Liver (tissue), 3 donors: ENCODE results near the gene PODNL1.

Experiments
- EGR1 ChIP-seq, 2 donors: IDR thresholded peaks; 2 replicates each; pipeline ENCODE4 v1.6.1; 2016 to 2018; ENCODE audit warnings: antibody characterized with exemption in 2 of 2, low read depth in 2 of 2
- GABPA ChIP-seq, 2 donors: IDR thresholded peaks in 1 of 2; conservative IDR thresholded peaks in 1 of 2; 2 replicates each; pipeline ENCODE4 v1.6.1; 2016; ENCODE audit warnings: antibody characterized with exemption in 2 of 2, mild to moderate bottlenecking in 1 of 2, moderate library complexity in 1 of 2
- TAF1 ChIP-seq: conservative IDR thresholded peaks from 2 replicates; pipeline ENCODE4 v1.6.1; 2016; ENCODE audit warnings: antibody characterized with exemption, mild to moderate bottlenecking
- TF ChIP-seq, protein P1 (sequence below): fragments of 150-350 bp; IDR thresholded peaks from 2 replicates; pipeline ENCODE4 v1.5.1; 2017; ENCODE audit warnings: improper control_type of control experiment, low read depth, low read length; ENCODE audit not compliant: missing input control
- TF ChIP-seq, protein P2 (sequence below): IDR thresholded peaks from 2 replicates; pipeline ENCODE4 v1.6.1; 2016; ENCODE audit warnings: antibody characterized with exemption
- donor health status: healthy.
- donor health status: healthy.

- TF ChIP-seq, protein P1, sequence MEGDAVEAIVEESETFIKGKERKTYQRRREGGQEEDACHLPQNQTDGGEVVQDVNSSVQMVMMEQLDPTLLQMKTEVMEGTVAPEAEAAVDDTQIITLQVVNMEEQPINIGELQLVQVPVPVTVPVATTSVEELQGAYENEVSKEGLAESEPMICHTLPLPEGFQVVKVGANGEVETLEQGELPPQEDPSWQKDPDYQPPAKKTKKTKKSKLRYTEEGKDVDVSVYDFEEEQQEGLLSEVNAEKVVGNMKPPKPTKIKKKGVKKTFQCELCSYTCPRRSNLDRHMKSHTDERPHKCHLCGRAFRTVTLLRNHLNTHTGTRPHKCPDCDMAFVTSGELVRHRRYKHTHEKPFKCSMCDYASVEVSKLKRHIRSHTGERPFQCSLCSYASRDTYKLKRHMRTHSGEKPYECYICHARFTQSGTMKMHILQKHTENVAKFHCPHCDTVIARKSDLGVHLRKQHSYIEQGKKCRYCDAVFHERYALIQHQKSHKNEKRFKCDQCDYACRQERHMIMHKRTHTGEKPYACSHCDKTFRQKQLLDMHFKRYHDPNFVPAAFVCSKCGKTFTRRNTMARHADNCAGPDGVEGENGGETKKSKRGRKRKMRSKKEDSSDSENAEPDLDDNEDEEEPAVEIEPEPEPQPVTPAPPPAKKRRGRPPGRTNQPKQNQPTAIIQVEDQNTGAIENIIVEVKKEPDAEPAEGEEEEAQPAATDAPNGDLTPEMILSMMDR, result no peak
- TF ChIP-seq GABPA (IDR thresholded peaks at IDR 0.05 in 1 of 2, conservative IDR thresholded peaks at IDR 0.05 in 1 of 2) (no peak), TAF1 (no peak), EGR1 (IDR thresholded peaks at IDR 0.05; ENCODE audit: low read depth in 2 of 2) (no peak)
- TF ChIP-seq, protein P2, sequence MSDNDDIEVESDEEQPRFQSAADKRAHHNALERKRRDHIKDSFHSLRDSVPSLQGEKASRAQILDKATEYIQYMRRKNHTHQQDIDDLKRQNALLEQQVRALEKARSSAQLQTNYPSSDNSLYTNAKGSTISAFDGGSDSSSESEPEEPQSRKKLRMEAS, result no peak
Observed at GRCh38 chr19:13959141-13959961, 21.1 kb upstream of the PODNL1 start.
